HEK293 (cell line): ENCODE measurements around the gene FBXL15.
A peak's percentile ranks its signal among the peaks of the same experiment; 100 is the strongest.

Experiments
- CTCF ChIA-PET: fragments of 350-600 bp; formaldehyde crosslinking; extraction: SDS; loops from one replicate; lab custom pipeline; 2021; ENCODE audit warnings: antibody characterized with exemption; lab: Yijun Ruan, JAX
- POLR2A ChIA-PET: fragments of 300-600 bp; formaldehyde crosslinking; extraction: SDS; loops from one replicate; lab custom pipeline; 2020; ENCODE audit warnings: antibody characterized with exemption, inconsistent platforms; lab: Yijun Ruan, JAX
- H3K27ac ChIP-seq: fragments of 200-500 bp; sonication (Bioruptor generic); 2 replicates; pipeline ENCODE4 v1.5.1; 2014; ENCODE audit warnings: low read depth, low read length, control low read depth, inconsistent platforms; ENCODE audit errors: extremely low read depth
- H3K36me3 ChIP-seq, 2 experiments: fragments of 200-500 bp in 1 of 2; sonication (Bioruptor generic) in 1 of 2; 1 replicate in 1 of 2; 2 replicates in 1 of 2; pipeline ENCODE4 v1.5.1; 2014 to 2017; ENCODE audit warnings: inconsistent platforms in 2 of 2, low read length in 2 of 2; ENCODE audit not compliant: control insufficient read depth in 2 of 2, insufficient read depth in 1 of 2
- H3K4me1 ChIP-seq: fragments of 200-500 bp; sonication (Bioruptor generic); 2 replicates; pipeline ENCODE4 v1.5.1; 2014; ENCODE audit warnings: mild to moderate bottlenecking, low read length, inconsistent platforms; ENCODE audit not compliant: control insufficient read depth, insufficient read depth
- H3K4me3 ChIP-seq: 2 replicates; pipeline ENCODE4 v1.5.1; 2011; ENCODE audit warnings: low read depth, mild to moderate bottlenecking, control low read depth, low read length, moderate library complexity
- H3K9me3 ChIP-seq: fragments of 200-500 bp; sonication (Bioruptor generic); 2 replicates; pipeline ENCODE4 v1.5.1; 2014; ENCODE audit warnings: low read depth, low read length, inconsistent platforms; ENCODE audit not compliant: control insufficient read depth, insufficient read depth
- EGR2 ChIP-seq: fragments of 450-650 bp; formaldehyde crosslinking; IDR thresholded peaks from 2 replicates; pipeline ENCODE4 v1.5.1; 2016; ENCODE audit warnings: low read depth, missing biosample characterization, missing genetic modification characterization
- KLF1 ChIP-seq: fragments of 450-650 bp; formaldehyde crosslinking; IDR thresholded peaks from 2 replicates; pipeline ENCODE4 v1.5.1; 2016; ENCODE audit warnings: missing biosample characterization, missing genetic modification characterization
- KLF17 ChIP-seq: fragments of 450-650 bp; formaldehyde crosslinking; IDR thresholded peaks from 2 replicates; pipeline ENCODE4 v1.5.1; 2016; ENCODE audit warnings: missing biosample characterization, missing genetic modification characterization
- KLF9 ChIP-seq: fragments of 450-650 bp; formaldehyde crosslinking; IDR thresholded peaks from 2 replicates; pipeline ENCODE4 v1.5.1; 2016; ENCODE audit warnings: missing biosample characterization, missing genetic modification characterization, low read depth
- PRDM1 ChIP-seq: fragments of 450-650 bp; formaldehyde crosslinking; IDR thresholded peaks from 2 replicates; pipeline ENCODE4; 2016; ENCODE audit warnings: missing biosample characterization, missing genetic modification characterization
- REST ChIP-seq: fragments of 450-650 bp; formaldehyde crosslinking; IDR thresholded peaks from 2 replicates; pipeline ENCODE4 v1.5.1; 2016; ENCODE audit warnings: missing biosample characterization, missing genetic modification characterization
- WT1 ChIP-seq: fragments of 450-650 bp; formaldehyde crosslinking; IDR thresholded peaks from 2 replicates; pipeline ENCODE4 v1.5.1; 2016; ENCODE audit warnings: missing biosample characterization, missing genetic modification characterization
- ZBTB49 ChIP-seq: fragments of 450-650 bp; formaldehyde crosslinking; IDR thresholded peaks from 2 replicates; pipeline ENCODE4 v1.5.1; 2016; ENCODE audit warnings: missing biosample characterization, missing genetic modification characterization, low read depth
- ZEB2 ChIP-seq: fragments of 450-650 bp; formaldehyde crosslinking; IDR thresholded peaks from 2 replicates; pipeline ENCODE4 v1.5.1; 2016; ENCODE audit warnings: missing biosample characterization, missing genetic modification characterization
- ZFHX2 ChIP-seq: fragments of 450-650 bp; formaldehyde crosslinking; conservative IDR thresholded peaks from 2 replicates; pipeline ENCODE4 v1.5.1; 2016; ENCODE audit warnings: missing biosample characterization, missing genetic modification characterization
- ZFP37 ChIP-seq: fragments of 450-650 bp; formaldehyde crosslinking; IDR thresholded peaks from 2 replicates; pipeline ENCODE4 v1.5.1; 2016; ENCODE audit warnings: missing biosample characterization, missing genetic modification characterization
- ZIC2 ChIP-seq: fragments of 450-650 bp; formaldehyde crosslinking; IDR thresholded peaks from 2 replicates; pipeline ENCODE4 v1.5.1; 2016; ENCODE audit warnings: missing biosample characterization, missing genetic modification characterization
- ZNF112 ChIP-seq: fragments of 450-650 bp; formaldehyde crosslinking; IDR thresholded peaks from 2 replicates; pipeline ENCODE4 v1.5.0; 2017; ENCODE audit warnings: missing biosample characterization, missing genetic modification characterization
- ZNF114 ChIP-seq: fragments of 450-650 bp; formaldehyde crosslinking; IDR thresholded peaks from 2 replicates; pipeline ENCODE4 v1.5.0; 2017; ENCODE audit warnings: missing biosample characterization, missing genetic modification characterization
- ZNF138 ChIP-seq: fragments of 450-650 bp; formaldehyde crosslinking; IDR thresholded peaks from 2 replicates; pipeline ENCODE4 v1.5.1; 2016; ENCODE audit warnings: missing biosample characterization, missing genetic modification characterization, borderline replicate concordance
- ZNF18 ChIP-seq: fragments of 450-650 bp; formaldehyde crosslinking; IDR thresholded peaks from 2 replicates; pipeline ENCODE4 v1.5.1; 2016; ENCODE audit warnings: missing biosample characterization, missing genetic modification characterization
- ZNF23 ChIP-seq: fragments of 450-650 bp; formaldehyde crosslinking; IDR thresholded peaks from 2 replicates; pipeline ENCODE4 v1.5.1; 2016; ENCODE audit warnings: missing biosample characterization, missing genetic modification characterization, borderline replicate concordance
- ZNF239 ChIP-seq: fragments of 450-650 bp; formaldehyde crosslinking; IDR thresholded peaks from 2 replicates; pipeline ENCODE4 v1.5.1; 2016; ENCODE audit warnings: missing biosample characterization, missing genetic modification characterization
- ZNF292 ChIP-seq: fragments of 450-650 bp; formaldehyde crosslinking; IDR thresholded peaks from 2 replicates; pipeline ENCODE4 v1.5.1; 2016; ENCODE audit warnings: low read depth, missing biosample characterization, missing genetic modification characterization, borderline replicate concordance
- ZNF350 ChIP-seq: fragments of 450-650 bp; formaldehyde crosslinking; IDR thresholded peaks from 2 replicates; pipeline ENCODE4 v1.5.0; 2017; ENCODE audit warnings: missing biosample characterization, mild to moderate bottlenecking, missing genetic modification characterization
- ZNF398 ChIP-seq: fragments of 450-650 bp; formaldehyde crosslinking; IDR thresholded peaks from 2 replicates; pipeline ENCODE4 v1.5.1; 2017; ENCODE audit warnings: missing biosample characterization, missing genetic modification characterization
- ZNF433 ChIP-seq: fragments of 450-650 bp; formaldehyde crosslinking; IDR thresholded peaks from 2 replicates; pipeline ENCODE4 v1.5.1; 2016; ENCODE audit warnings: missing biosample characterization, missing genetic modification characterization, low read depth
- ZNF596 ChIP-seq: fragments of 450-650 bp; IDR thresholded peaks from 2 replicates; pipeline ENCODE4 v1.5.0; 2018; ENCODE audit warnings: missing biosample characterization, mild to moderate bottlenecking, missing genetic modification characterization, moderate library complexity
- ZNF639 ChIP-seq: fragments of 450-650 bp; formaldehyde crosslinking; IDR thresholded peaks from 2 replicates; pipeline ENCODE4 v1.5.1; 2016; ENCODE audit warnings: missing biosample characterization, missing genetic modification characterization
- ZSCAN23 ChIP-seq: fragments of 450-650 bp; formaldehyde crosslinking; IDR thresholded peaks from 2 replicates; pipeline ENCODE4 v1.5.1; 2016; ENCODE audit warnings: missing biosample characterization, missing genetic modification characterization

FBXL15 gene

GRCh38 chr10:102465466-102465865, 44.8 kb downstream of the FBXL15 start:
- CTCF ChIA-PET = no interaction called here
- TF ChIP-seq KLF9 (tag by site-specific recombination) (no peak), ZNF114 (tag by site-specific recombination) (no peak), ZEB2 (tag by site-specific recombination) (no peak), PRDM1 (tag by site-specific recombination) (no peak), ZNF350 (tag by site-specific recombination) (no peak), ZFHX2 (tag by site-specific recombination) (peak; percentile 94), ZNF18 (tag by site-specific recombination) (no peak), ZNF433 (tag by site-specific recombination) (no peak), ZNF23 (tag by site-specific recombination) (no peak), WT1 (tag by site-specific recombination) (no peak), ZNF138 (no peak), ZNF292 (tag by site-specific recombination) (no peak), KLF1 (tag by site-specific recombination) (peak; percentile 96), ZBTB49 (tag by site-specific recombination) (no peak), ZFP37 (tag by site-specific recombination) (no peak), EGR2 (tag by site-specific recombination) (peak; percentile 98), ZNF639 (tag by site-specific recombination) (no peak), KLF17 (tag by site-specific recombination) (peak; percentile 79), ZNF596 (tag by site-specific recombination) (no peak)
- TF ChIP-seq, all 188 proteins: peak for 4

GRCh38 chr10:102467318-102467717, 46.7 kb downstream of the FBXL15 start:
- ChIA-PET POLR2A (no interaction called here), CTCF (interaction anchor here (1.5 to 3.2 kb wide), 2 partner anchors 11 to 116 kb away, joined by 3 to 8 read pairs; no protein-coding TSS in a partner anchor)
- no peaks in the 10 kb centered on the region for H3K4me1 ChIP-seq
- TF ChIP-seq ZNF239 (tag by site-specific recombination) (no peak), ZNF112 (tag by site-specific recombination) (no peak), ZNF398 (no peak), ZIC2 (tag by site-specific recombination) (no peak), REST (no peak), ZSCAN23 (tag by site-specific recombination) (no peak)

More at GRCh38 chr10:102465466-102465865, 44.8 kb downstream of the FBXL15 start:
- Histone ChIP-seq H3K4me3 (no peak overlapping the region), H3K27ac (no peak overlapping the region), H3K4me1 (0 out of 2 replicates have a peak, but pooled peaks cover 2% of the 10 kb centered on the region), H3K9me3 (no peaks in the 10 kb centered on the region), H3K36me3 (peaks cover 0 to 16% of the 10 kb centered on the region in 2 experiments; a peak in 1 of 3 replicates)
- POLR2A ChIA-PET = interaction anchor here (0.5 kb wide), 1 partner anchor 12 kb away, joined by 3 read pairs; no protein-coding TSS in a partner anchor

More at GRCh38 chr10:102467318-102467717, 46.7 kb downstream of the FBXL15 start:
- no peaks in the 10 kb centered on the region for H3K9me3 ChIP-seq
- H3K36me3 ChIP-seq = peaks cover 0 to 16% of the 10 kb centered on the region in 2 experiments; a peak in 1 of 3 replicates
- H3K27ac ChIP-seq = no peak overlapping the region
- no peak overlapping the region for H3K4me3 ChIP-seq
